IPS-18a (cell line): ENCODE measurements around the gene PTK7.
"Not testable (repeated sequence)": the region's sequence is repeated elsewhere in the genome, so short reads cannot be mapped to it uniquely, and the experiment has no call there.

ENCODE experiments used
- H3K27ac ChIP-seq: one replicate; pipeline ENCODE4 v1.5.1; 2013; ENCODE audit warnings: low read length
- H3K27me3 ChIP-seq: one replicate; pipeline ENCODE4 v1.6.1; 2013; ENCODE audit warnings: mild to moderate bottlenecking, low read length; ENCODE audit not compliant: control insufficient read depth, insufficient read depth
- H3K36me3 ChIP-seq: one replicate; pipeline ENCODE4 v1.6.1; 2013; ENCODE audit warnings: low read depth, low read length; ENCODE audit not compliant: control insufficient read depth
- H3K4me1 ChIP-seq: one replicate; pipeline ENCODE4 v1.6.1; 2013; ENCODE audit warnings: low read depth, low read length; ENCODE audit not compliant: control insufficient read depth
- H3K4me3 ChIP-seq: one replicate; pipeline ENCODE4 v1.5.1; 2013; ENCODE audit warnings: low read length
- H3K9ac ChIP-seq: one replicate; pipeline ENCODE4 v1.6.1; 2013; ENCODE audit warnings: mild to moderate bottlenecking, low read length, moderate library complexity
- H3K9me3 ChIP-seq: one replicate; pipeline ENCODE4 v1.6.1; 2013; ENCODE audit warnings: low read depth, low read length; ENCODE audit not compliant: control insufficient read depth

Gene PTK7

DNA sequence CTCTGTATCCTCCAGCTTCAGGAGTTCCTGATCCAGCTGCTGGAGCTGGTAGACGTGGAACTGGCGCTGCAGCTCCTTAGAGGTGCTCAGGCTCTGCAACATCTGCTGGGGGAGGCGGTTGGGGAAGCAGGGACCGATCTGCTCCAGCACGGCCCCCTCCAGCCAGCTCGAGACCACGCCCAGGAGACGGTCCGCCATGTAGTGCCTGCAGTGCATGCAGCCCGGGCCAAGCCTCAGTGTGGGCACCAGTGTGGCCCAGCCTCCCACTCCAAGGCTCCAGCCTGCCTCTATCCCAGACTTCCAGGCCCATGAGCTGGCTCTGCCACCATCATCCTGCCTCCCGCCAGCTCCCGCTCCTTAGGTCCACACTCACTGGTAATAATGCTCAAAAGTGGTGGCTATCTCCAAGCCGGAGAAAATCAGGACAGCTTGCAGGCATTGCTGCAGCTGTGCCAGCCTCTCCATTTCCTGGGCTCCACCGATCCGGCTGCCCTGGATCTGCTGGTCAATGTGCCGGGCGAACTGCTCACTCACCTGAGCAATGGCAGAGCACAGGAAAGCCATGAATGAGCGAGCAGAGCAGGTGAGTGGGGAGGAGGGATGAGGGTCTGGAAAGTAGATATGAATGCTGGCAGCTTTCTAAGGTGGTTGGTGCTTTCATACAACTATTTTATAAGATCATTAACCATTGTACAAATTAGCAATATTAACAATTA, 35.4 kb upstream of the PTK7 start:
- no peaks in the 10 kb centered on the region for H3K9me3 ChIP-seq
- H3K36me3 ChIP-seq, result peaks cover 32% of the 10 kb centered on the region
- H3K4me1 ChIP-seq, result no peaks in the 10 kb centered on the region
- H3K9ac ChIP-seq, result no peak overlapping the region
- H3K4me3 ChIP-seq, result no peak overlapping the region
- H3K27me3 ChIP-seq, result no peaks in the 10 kb centered on the region
- no peak overlapping the region for H3K27ac ChIP-seq

DNA sequence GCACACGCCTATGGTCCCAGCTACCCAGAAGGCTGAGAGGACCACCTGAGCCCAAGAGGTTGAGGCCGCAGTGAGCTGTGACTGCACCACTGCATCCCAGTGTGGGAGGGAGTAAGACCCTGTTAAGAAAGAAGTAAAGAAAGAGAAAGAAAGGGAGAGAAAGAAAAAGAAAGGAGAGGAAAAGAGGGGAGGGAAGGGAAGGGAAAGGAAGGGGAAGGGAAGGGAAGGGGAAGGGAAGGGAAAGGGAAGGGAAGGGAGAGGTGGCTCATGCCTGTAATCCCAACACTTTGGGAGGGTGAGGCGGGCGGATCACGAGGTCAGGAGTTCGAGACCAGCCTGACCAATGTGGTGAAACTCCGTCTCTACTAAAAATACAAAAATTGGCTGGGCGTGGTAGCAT, 34.6 kb upstream of the PTK7 start:
- not testable (repeated sequence) for H3K9me3 ChIP-seq, H3K4me1 ChIP-seq, H3K27ac ChIP-seq, H3K9ac ChIP-seq, H3K4me3 ChIP-seq, H3K27me3 ChIP-seq
- peaks cover 32% of the 10 kb centered on the region for H3K36me3 ChIP-seq

GRCh38 chr6:43043310-43043709, 32.8 kb upstream of the PTK7 start:
- Histone ChIP-seq H3K4me1 (no peaks in the 10 kb centered on the region), H3K36me3 (peaks cover 26% of the 10 kb centered on the region), H3K9me3 (no peaks in the 10 kb centered on the region), H3K9ac (no peak overlapping the region), H3K4me3 (no peak overlapping the region), H3K27me3 (no peaks in the 10 kb centered on the region), H3K27ac (no peak overlapping the region)

DNA sequence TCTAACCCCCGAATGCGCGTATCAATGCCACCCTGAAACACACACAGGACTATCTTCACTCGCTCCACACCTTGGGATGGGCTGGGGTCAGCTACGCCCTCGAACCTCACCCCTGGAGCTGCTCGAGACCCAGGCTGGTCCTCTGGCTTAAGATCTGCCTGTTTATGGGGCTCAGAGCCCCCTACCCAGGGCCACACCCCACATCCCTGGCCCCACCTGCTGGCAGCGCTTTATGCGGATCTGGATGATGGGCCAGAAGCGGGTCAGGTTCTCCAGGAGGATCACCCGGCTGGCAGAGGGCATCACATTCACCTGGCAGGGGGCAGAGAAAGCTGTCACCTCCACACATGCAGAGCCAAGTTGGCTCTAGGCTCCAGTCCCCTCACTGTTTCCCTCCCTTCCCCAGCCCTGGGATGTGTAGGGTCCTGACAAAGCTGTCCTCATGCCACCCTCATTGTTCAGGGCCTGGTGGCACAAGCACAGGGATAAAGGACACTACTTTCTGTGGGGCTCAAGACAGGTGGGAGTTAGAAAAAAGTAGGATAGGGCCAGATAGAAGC, 30.7 kb upstream of the PTK7 start:
- H3K27me3 ChIP-seq, result no peaks in the 10 kb centered on the region
- no peak overlapping the region for H3K27ac ChIP-seq
- H3K36me3 ChIP-seq, result peaks cover 28% of the 10 kb centered on the region
- H3K4me3 ChIP-seq, result no peak overlapping the region
- H3K9ac ChIP-seq, result no peak overlapping the region
- no peaks in the 10 kb centered on the region for H3K9me3 ChIP-seq
- no peaks in the 10 kb centered on the region for H3K4me1 ChIP-seq

GRCh38 chr6:43047998-43048397, 28.1 kb upstream of the PTK7 start:
- H3K4me3 ChIP-seq, result no peak overlapping the region
- H3K27ac ChIP-seq, result no peak overlapping the region
- no peak overlapping the region for H3K9ac ChIP-seq
- H3K36me3 ChIP-seq, result peaks cover 19% of the 10 kb centered on the region
- H3K9me3 ChIP-seq, result no peaks in the 10 kb centered on the region
- peaks cover 2% of the 10 kb centered on the region for H3K4me1 ChIP-seq
- H3K27me3 ChIP-seq, result no peaks in the 10 kb centered on the region

DNA sequence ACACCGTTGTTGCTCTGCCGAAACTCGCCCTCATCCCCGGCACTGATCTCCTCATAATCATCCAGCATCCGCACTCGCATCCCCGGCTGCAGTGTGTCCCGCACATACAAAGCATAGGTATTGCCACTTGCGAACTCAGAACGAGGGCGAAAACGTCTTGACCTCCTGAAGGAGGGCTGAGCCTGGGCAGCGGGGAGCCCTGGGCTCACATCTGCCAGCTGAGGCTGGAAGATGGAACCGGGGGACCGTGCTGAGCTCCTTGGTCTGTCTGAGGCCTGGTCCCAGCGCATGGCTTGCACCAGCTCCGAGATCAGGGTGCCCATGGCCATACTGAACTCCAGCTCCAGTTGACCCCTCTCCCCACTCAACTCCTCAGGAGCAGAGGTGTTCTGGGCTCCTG, 25.1 kb upstream of the PTK7 start:
- H3K9ac ChIP-seq, result no peak overlapping the region
- no peak overlapping the region for H3K4me3 ChIP-seq

GRCh38 chr6:43052225-43052841, 23.8 kb upstream of the PTK7 start:
- no peak overlapping the region for H3K27ac ChIP-seq

More for the DNA sequence above, 25.1 kb upstream of the PTK7 start:
- Histone ChIP-seq H3K9me3 (no peaks in the 10 kb centered on the region), H3K36me3 (peaks cover 17% of the 10 kb centered on the region), H3K4me1 (peaks cover 8% of the 10 kb centered on the region), H3K27me3 (no peaks in the 10 kb centered on the region), H3K27ac (no peak overlapping the region)

GRCh38 chr6:43052842-43053544, 23.1 kb upstream of the PTK7 start:
- peak overlapping the region; percentile 90 for H3K9ac ChIP-seq
- H3K36me3 ChIP-seq, result peaks cover 14% of the 10 kb centered on the region
- H3K27ac ChIP-seq, result peak overlapping the region; percentile 63
- H3K27me3 ChIP-seq, result no peaks in the 10 kb centered on the region
- H3K9me3 ChIP-seq, result no peaks in the 10 kb centered on the region
- H3K4me3 ChIP-seq, result peak overlapping the region; percentile 79
- peaks cover 8% of the 10 kb centered on the region for H3K4me1 ChIP-seq

More at GRCh38 chr6:43052225-43052841, 23.8 kb upstream of the PTK7 start:
- H3K36me3 ChIP-seq, result peaks cover 14% of the 10 kb centered on the region
- H3K4me3 ChIP-seq, result no peak overlapping the region
- H3K9me3 ChIP-seq, result no peaks in the 10 kb centered on the region
- peaks cover 8% of the 10 kb centered on the region for H3K4me1 ChIP-seq
- H3K9ac ChIP-seq, result peak overlapping the region; percentile 90
- no peaks in the 10 kb centered on the region for H3K27me3 ChIP-seq

- Histone ChIP-seq H3K27ac (peak within 1 kb of the TSS; percentile 63), H3K9me3 (no peaks in the 10 kb centered on the region), H3K27me3 (no peaks in the 10 kb centered on the region), H3K4me3 (peak within 1 kb of the TSS; percentile 79), H3K9ac (peak within 1 kb of the TSS; percentile 90), H3K4me1 (peaks cover 12% of the 10 kb centered on the region), H3K36me3 (peaks cover 14% of the 10 kb centered on the region)
Observed at GRCh38 chr6:43053545-43054205, 22.4 kb upstream of the PTK7 start, which contains the start of gene CUL7. Gene CUL7 (minus strand): TSS chr6:43053851. CDS start chr6:43052788, 1,063 bp downstream.

DNA sequence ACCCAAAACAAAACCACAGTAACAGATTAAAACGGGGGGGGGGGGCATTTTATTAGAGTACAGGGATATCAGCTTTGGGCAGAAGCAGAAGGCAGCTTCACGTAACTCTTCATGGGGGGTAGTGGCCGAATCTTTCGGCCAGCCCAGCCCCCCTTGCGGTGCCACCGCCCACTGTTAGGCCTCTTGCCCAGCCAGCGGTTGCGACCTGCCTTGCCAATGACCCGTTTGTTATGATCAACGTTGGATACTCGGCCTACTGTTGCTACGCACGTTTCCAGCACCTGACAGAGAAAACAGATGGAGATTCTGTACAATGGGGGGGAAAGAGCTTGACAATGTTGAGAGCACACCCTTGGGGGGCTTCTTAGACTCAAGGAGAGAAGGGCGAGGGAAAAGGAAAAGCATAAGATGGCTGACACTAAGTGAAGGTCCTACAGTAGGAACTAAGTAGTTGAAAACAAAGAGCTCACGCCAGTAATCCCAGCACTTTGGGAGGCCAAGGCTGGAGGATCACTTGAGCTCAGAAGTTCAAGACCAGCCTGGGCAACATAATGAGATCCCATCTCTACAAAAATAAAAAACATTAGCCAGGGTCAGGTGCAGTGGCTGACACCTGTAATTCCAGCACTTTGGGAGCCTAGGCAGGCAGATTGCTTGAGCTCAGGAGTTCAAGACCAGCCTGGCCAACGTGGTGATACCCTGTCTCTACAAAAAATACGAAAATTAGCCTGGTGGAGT, 21.7 kb upstream of the PTK7 start:
- H3K36me3 ChIP-seq, result peaks cover 9% of the 10 kb centered on the region
- H3K9ac ChIP-seq, result no peak overlapping the region
- peak overlapping the region; percentile 79 for H3K4me3 ChIP-seq
- H3K9me3 ChIP-seq, result no peaks in the 10 kb centered on the region
- H3K27ac ChIP-seq, result peak overlapping the region; percentile 13
- H3K4me1 ChIP-seq, result peaks cover 12% of the 10 kb centered on the region
- no peaks in the 10 kb centered on the region for H3K27me3 ChIP-seq
